ENCODE results near the gene KRTAP3-1.

DNA sequence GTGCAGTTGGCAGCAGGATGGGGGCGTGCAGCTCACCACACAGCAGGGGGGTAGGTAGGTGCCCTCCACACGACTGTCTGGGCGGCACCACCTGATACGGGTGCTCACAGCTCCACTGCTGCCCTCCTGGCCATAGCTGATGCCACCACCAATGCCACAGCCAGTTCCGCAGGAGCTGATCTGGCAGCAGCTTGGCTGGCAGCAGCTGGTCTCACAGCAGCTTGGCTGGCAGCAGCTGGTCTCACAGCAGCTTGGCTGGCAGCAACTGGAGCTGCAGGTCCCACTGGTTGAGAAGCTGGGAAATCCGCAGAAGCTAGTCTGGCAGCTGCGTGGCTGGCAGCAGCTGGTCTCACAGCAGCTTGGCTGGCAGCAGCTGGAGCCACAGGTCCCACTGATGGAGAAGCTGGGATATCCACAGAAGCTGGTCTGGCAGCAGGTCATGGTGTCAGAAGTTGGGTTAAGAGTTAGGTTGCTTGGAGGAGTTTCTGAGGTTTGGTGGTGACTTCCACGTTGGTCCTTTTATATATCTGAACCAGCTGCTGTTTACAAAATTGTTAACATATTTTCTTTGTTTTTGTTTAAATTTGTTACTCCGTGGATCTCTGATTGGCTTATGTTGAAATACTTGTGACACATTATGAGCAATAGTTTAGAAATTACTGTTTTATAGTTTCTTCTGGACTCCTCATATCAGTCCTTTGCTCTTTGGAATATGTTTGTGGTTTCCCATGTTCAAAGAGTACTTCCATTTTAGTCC is 18.0 kb upstream of the KRTAP3-1 start, which contains the start of gene KRTAP1-5:
- TF ChIP-seq, protein P1, sequence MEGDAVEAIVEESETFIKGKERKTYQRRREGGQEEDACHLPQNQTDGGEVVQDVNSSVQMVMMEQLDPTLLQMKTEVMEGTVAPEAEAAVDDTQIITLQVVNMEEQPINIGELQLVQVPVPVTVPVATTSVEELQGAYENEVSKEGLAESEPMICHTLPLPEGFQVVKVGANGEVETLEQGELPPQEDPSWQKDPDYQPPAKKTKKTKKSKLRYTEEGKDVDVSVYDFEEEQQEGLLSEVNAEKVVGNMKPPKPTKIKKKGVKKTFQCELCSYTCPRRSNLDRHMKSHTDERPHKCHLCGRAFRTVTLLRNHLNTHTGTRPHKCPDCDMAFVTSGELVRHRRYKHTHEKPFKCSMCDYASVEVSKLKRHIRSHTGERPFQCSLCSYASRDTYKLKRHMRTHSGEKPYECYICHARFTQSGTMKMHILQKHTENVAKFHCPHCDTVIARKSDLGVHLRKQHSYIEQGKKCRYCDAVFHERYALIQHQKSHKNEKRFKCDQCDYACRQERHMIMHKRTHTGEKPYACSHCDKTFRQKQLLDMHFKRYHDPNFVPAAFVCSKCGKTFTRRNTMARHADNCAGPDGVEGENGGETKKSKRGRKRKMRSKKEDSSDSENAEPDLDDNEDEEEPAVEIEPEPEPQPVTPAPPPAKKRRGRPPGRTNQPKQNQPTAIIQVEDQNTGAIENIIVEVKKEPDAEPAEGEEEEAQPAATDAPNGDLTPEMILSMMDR (IDR thresholded peaks at IDR 0.05): no peak
- no peak for TF ChIP-seq EP300 (IDR thresholded peaks at IDR 0.05)
- TF ChIP-seq POLR2AphosphoS5 (IDR thresholded peaks at IDR 0.05): no peak

All from suprapubic skin (tissue), 4 donors.